CD14-positive monocyte (primary cell): ENCODE data around the gene KATNBL1. TPM values are rescaled to one million over a fixed set of nuclear protein-coding genes. Genes with fewer than 3 reads are reported as not detected.

Experiments used
- DNase-seq, 3 donors: peaks; one replicate each; pipeline ENCODE4 v3.0.0-alpha.2; 2011 to 2022
- H2AFZ ChIP-seq: 2 replicates; pipeline ENCODE4 v1.6.0; 2012; ENCODE audit warnings: mild to moderate bottlenecking, low read depth, low read length, inconsistent platforms; ENCODE audit not compliant: insufficient read depth, poor library complexity, severe bottlenecking
- H3K27ac ChIP-seq, 2 donors: 1 replicate in 1 of 2; 2 replicates in 1 of 2; pipeline ENCODE4 v1.5.1; 2012 to 2013; ENCODE audit warnings: low read length in 2 of 2, control low read depth in 1 of 2, inconsistent platforms in 1 of 2, low read depth in 1 of 2, mild to moderate bottlenecking in 1 of 2
- H3K27me3 ChIP-seq, 2 donors: one replicate each; pipeline versions ENCODE4 v1.6.0 to v1.6.1; 2011 to 2013; ENCODE audit warnings: low read length in 2 of 2; ENCODE audit not compliant: control insufficient read depth in 2 of 2, insufficient read depth in 2 of 2
- H3K36me3 ChIP-seq, 2 donors: replicated peaks in 1 of 2; 1 replicate in 1 of 2; 2 replicates in 1 of 2; pipeline versions ENCODE4 v1.5.1 to v1.6.1; 2012 to 2013; ENCODE audit warnings: low read length in 2 of 2, control low read depth in 1 of 2, inconsistent platforms in 1 of 2, mild to moderate bottlenecking in 1 of 2; ENCODE audit not compliant: insufficient read depth in 2 of 2, control insufficient read depth in 1 of 2
- H3K4me1 ChIP-seq, 2 donors: 1 replicate in 1 of 2; 2 replicates in 1 of 2; pipeline versions ENCODE4 v1.5.1 to v1.6.1; 2012 to 2013; ENCODE audit warnings: low read length in 2 of 2, control low read depth in 1 of 2, inconsistent platforms in 1 of 2, mild to moderate bottlenecking in 1 of 2, moderate library complexity in 1 of 2; ENCODE audit not compliant: insufficient read depth in 2 of 2, control insufficient read depth in 1 of 2
- H3K4me2 ChIP-seq: replicated peaks from 2 replicates; pipeline ENCODE3; 2012; ENCODE audit warnings: low read length, moderate library complexity, mild to moderate bottlenecking; ENCODE audit not compliant: poor library complexity, severe bottlenecking; ENCODE audit errors: extremely low read depth
- H3K4me3 ChIP-seq, 3 experiments: fragments of 200-600 bp in 1 of 3; sonication (generic) in 1 of 3; replicated peaks in 1 of 3; 1 replicate in 2 of 3; 2 replicates in 1 of 3; pipeline ENCODE4 v1.5.1; 2011 to 2013; ENCODE audit warnings: low read length in 3 of 3, mild to moderate bottlenecking in 3 of 3, control low read depth in 2 of 3, low read depth in 2 of 3, inconsistent platforms in 1 of 3, moderate library complexity in 1 of 3
- H3K79me2 ChIP-seq: 2 replicates; pipeline ENCODE4 v1.6.0; 2012; ENCODE audit warnings: mild to moderate bottlenecking, control low read depth, inconsistent platforms, low read length, moderate library complexity; ENCODE audit not compliant: insufficient read depth
- H3K9ac ChIP-seq: 2 replicates; pipeline ENCODE4 v1.6.0; 2017; ENCODE audit warnings: low read length, mild to moderate bottlenecking; ENCODE audit not compliant: insufficient read depth, poor library complexity, severe bottlenecking
- H3K9me3 ChIP-seq, 2 donors: replicated peaks in 1 of 2; 1 replicate in 1 of 2; 2 replicates in 1 of 2; pipeline versions ENCODE4 v1.5.1 to v1.6.1; 2012 to 2013; ENCODE audit warnings: low read length in 2 of 2, control low read depth in 1 of 2; ENCODE audit not compliant: control insufficient read depth in 1 of 2, insufficient read depth in 1 of 2
- H4K20me1 ChIP-seq: 2 replicates; pipeline ENCODE4 v1.6.0; 2012; ENCODE audit warnings: mild to moderate bottlenecking, low read length, control low read depth, moderate library complexity; ENCODE audit not compliant: insufficient read depth
- H3K27ac Mint-ChIP-seq, 7 donors: one replicate each; pipeline ENCODE4 v1.8.0; 2020; ENCODE audit warnings: mild to moderate bottlenecking in 7 of 7, mixed read lengths in 7 of 7, moderate library complexity in 6 of 7, inconsistent platforms in 2 of 7
- H3K27me3 Mint-ChIP-seq, 3 donors: one replicate each; pipeline ENCODE4 v1.8.0; 2021 to 2022; ENCODE audit warnings: low read depth in 3 of 3, mild to moderate bottlenecking in 3 of 3, mixed read lengths in 3 of 3, moderate library complexity in 3 of 3, inconsistent platforms in 1 of 3
- H3K36me3 Mint-ChIP-seq, 2 donors: one replicate each; pipeline ENCODE4 v1.8.0; 2020; ENCODE audit warnings: mixed read lengths in 2 of 2, inconsistent platforms in 1 of 2, mild to moderate bottlenecking in 1 of 2
- H3K4me1 Mint-ChIP-seq: one replicate; pipeline ENCODE4 v1.8.0; 2020; ENCODE audit warnings: mild to moderate bottlenecking, mixed read lengths
- H3K4me3 Mint-ChIP-seq, 2 donors: one replicate each; pipeline ENCODE4 v1.8.0; 2020; ENCODE audit warnings: mild to moderate bottlenecking in 2 of 2, mixed read lengths in 2 of 2, moderate library complexity in 1 of 2
- H3K9me3 Mint-ChIP-seq, 7 donors: one replicate each; pipeline ENCODE4 v1.8.0; 2020 to 2022; ENCODE audit warnings: mixed read lengths in 7 of 7, mild to moderate bottlenecking in 6 of 7, moderate library complexity in 6 of 7, inconsistent platforms in 2 of 7
- WGBS: methylation state at CpG from one replicate; pipeline ENCODE4 v1.1.5; 2013; ENCODE audit warnings: missing lambda C conversion rate; ENCODE audit not compliant: insufficient coverage; 5-methylcytosine and 5-hydroxymethylcytosine counted together
- intact Hi-C, 2 donors: fragments of 100-400 bp; cut with micrococcal nuclease; formaldehyde crosslinking; loops; one replicate each; pipeline versions ENCODE4 v1.15.0 to v1.15.1; 2023
- polyA plus RNA-seq, 3 donors: library from polyadenylated mRNA; depleted of rRNA in 1 of 3; unstranded in 2 of 3; stranded (reverse) in 1 of 3; fragments of 300-500 nt in 2 of 3; fragments of >200 nt in 1 of 3; fragmentation: Illumina TruSeq in 2 of 3; gene quantifications; 1 replicate in 2 of 3; 2 replicates in 1 of 3; pipeline ENCODE4 v1.2.3, GENCODE V29; 2012 to 2021
- TF ChIP-seq, protein P1 (sequence below): fragments of 200-600 bp; IDR thresholded peaks from one replicate; pipeline ENCODE4 v1.8.0; 2022; ENCODE audit warnings: antibody characterized with exemption, mild to moderate bottlenecking

Gene KATNBL1
- polyA plus RNA-seq, 3 donors, result 16.5 to 38.4 (median 37.7) TPM

DNA sequence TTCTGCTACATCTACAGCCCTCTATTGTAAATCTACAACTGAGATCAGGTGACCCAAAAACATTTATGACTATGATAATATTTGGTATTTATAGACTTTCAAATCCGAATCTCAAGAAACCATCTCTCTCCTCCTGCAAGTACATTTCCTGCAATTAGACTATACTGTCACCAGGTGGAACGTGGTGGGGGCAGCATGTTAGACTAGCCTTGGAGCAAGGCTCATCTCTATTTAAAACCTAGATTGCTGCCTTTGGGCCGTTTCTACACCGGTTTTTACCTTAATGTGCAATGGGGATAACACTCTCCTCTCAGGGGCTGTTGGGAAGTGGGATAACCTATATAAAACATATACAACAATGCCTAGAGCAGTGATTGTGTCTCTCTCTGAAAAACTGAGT is 3.8 kb upstream of the KATNBL1 start:
- H3K27me3 Mint-ChIP-seq, result peaks cover 0 to 4% (median 2%) of the 10 kb centered on the region in 3 donors
- Histone ChIP-seq H3K79me2 (peaks cover 9% of the 10 kb centered on the region), H3K4me1 (peaks cover 5 to 8% of the 10 kb centered on the region in 2 donors), H4K20me1 (no peaks in the 10 kb centered on the region), H2AFZ (no peak overlapping the region), H3K9ac (no peak overlapping the region), H3K27me3 (no peaks in the 10 kb centered on the region), H3K9me3 (no peaks in the 10 kb centered on the region), H3K36me3 (no peaks in the 10 kb centered on the region), H3K4me2 (no peak overlapping the region), H3K4me3 (no peak overlapping the region), H3K27ac (no peak overlapping the region)
- TF ChIP-seq, protein P1, sequence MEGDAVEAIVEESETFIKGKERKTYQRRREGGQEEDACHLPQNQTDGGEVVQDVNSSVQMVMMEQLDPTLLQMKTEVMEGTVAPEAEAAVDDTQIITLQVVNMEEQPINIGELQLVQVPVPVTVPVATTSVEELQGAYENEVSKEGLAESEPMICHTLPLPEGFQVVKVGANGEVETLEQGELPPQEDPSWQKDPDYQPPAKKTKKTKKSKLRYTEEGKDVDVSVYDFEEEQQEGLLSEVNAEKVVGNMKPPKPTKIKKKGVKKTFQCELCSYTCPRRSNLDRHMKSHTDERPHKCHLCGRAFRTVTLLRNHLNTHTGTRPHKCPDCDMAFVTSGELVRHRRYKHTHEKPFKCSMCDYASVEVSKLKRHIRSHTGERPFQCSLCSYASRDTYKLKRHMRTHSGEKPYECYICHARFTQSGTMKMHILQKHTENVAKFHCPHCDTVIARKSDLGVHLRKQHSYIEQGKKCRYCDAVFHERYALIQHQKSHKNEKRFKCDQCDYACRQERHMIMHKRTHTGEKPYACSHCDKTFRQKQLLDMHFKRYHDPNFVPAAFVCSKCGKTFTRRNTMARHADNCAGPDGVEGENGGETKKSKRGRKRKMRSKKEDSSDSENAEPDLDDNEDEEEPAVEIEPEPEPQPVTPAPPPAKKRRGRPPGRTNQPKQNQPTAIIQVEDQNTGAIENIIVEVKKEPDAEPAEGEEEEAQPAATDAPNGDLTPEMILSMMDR, result no peak
- no peaks in the 10 kb centered on the region for H3K36me3 Mint-ChIP-seq
- intact Hi-C loops, result loop anchor here (5.0 kb wide), 2 partner anchors 111 to 151 kb away; partner anchors contain the start of genes EMC7 (in 2 of the 2) and PGBD4 (in 2 of the 2)
- H3K4me1 Mint-ChIP-seq, result peaks cover 9% of the 10 kb centered on the region
- no peak overlapping the region for H3K4me3 Mint-ChIP-seq
- no peak overlapping the region for H3K27ac Mint-ChIP-seq
- no CpG with 5 or more reads among the region's 4 CpGs for WGBS
- no peak for DNase-seq
- peaks cover 0 to 2% (median 0%) of the 10 kb centered on the region in 7 donors for H3K9me3 Mint-ChIP-seq

DNA sequence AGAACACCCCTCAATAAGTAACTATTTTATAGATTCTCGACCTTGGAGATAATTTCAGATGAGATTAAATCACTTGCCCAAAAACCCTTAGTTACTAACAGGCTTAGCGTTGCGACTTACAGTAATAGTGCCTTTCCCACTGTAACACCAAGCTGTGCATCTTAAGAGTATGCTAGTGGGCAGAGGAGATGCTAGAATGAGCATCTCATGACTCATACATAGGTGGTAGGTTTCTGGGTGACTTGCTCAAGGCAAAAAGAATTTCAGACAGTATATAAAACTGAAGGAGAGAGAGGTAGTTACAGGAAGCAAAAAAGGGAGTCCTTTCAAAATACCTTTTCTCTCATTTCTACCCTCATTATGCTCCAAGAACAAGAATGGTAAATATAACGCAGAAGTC is 3.9 kb downstream of the KATNBL1 start:
- H3K27ac Mint-ChIP-seq, result no peak overlapping the region
- no CpG with 5 or more reads among the region's 4 CpGs for WGBS
- intact Hi-C loops, result no loop called here
- peaks cover 6% of the 10 kb centered on the region for H4K20me1 ChIP-seq
- no peak for DNase-seq
- H3K36me3 Mint-ChIP-seq, result peaks cover 7 to 11% of the 10 kb centered on the region in 2 donors
- no peak overlapping the region for H3K27ac ChIP-seq
- TF ChIP-seq, protein P1, result no peak
- H3K4me3 ChIP-seq, result no peak overlapping the region
- no peaks in the 10 kb centered on the region for H3K27me3 ChIP-seq
- peaks cover 4 to 5% of the 10 kb centered on the region in 2 donors for H3K36me3 ChIP-seq
- peaks cover 13% of the 10 kb centered on the region for H3K4me1 Mint-ChIP-seq
- no peak overlapping the region for H3K4me2 ChIP-seq
- peaks cover 0 to 2% (median 0%) of the 10 kb centered on the region in 7 donors for H3K9me3 Mint-ChIP-seq
- H3K27me3 Mint-ChIP-seq, result no peaks in the 10 kb centered on the region
- peaks cover 84% of the 10 kb centered on the region for H3K79me2 ChIP-seq
- no peak overlapping the region for H3K4me3 Mint-ChIP-seq
- H2AFZ ChIP-seq, result no peak overlapping the region
- H3K4me1 ChIP-seq, result peaks cover 6 to 10% of the 10 kb centered on the region in 2 donors
- no peaks in the 10 kb centered on the region for H3K9me3 ChIP-seq
- no peak overlapping the region for H3K9ac ChIP-seq
